PC-3 (cell line): ENCODE measurements around the gene PDHB.

ENCODE experiments used
- CTCF ChIP-seq: fragments of 300-600 bp; sonication (generic); conservative IDR thresholded peaks from 2 replicates; pipeline ENCODE4 v1.5.1; 2017; ENCODE audit warnings: antibody characterized with exemption, low read depth, mild to moderate bottlenecking, low read length
- EZH2 ChIP-seq: fragments of 300-600 bp; sonication (generic); IDR thresholded peaks from one replicate; pipeline ENCODE4 v1.6.1; 2017; ENCODE audit warnings: antibody characterized with exemption, mild to moderate bottlenecking, low read length; ENCODE audit not compliant: unreplicated experiment

- no peak for TF ChIP-seq CTCF
- TF ChIP-seq EZH2: no peak
These were observed 45.0 kb downstream of the PDHB start for GRCh38 chr3:58388550-58389091.
